Glutamatergic neuron (in vitro differentiated cells): ENCODE data around the gene MAMDC2. TPM values are rescaled to one million over a fixed set of nuclear protein-coding genes. Genes with fewer than 3 reads are reported as not detected.

Source experiments
- DNase-seq: peaks from one replicate; pipeline ENCODE4 v3.0.0; 2022
- H3K27ac Mint-ChIP-seq: one replicate; pipeline ENCODE4 v1.8.0; 2020; ENCODE audit warnings: mild to moderate bottlenecking, mixed read lengths, inconsistent platforms; ENCODE audit not compliant: unreplicated experiment
- H3K27me3 Mint-ChIP-seq: one replicate; pipeline ENCODE4 v1.8.0; 2020; ENCODE audit warnings: mild to moderate bottlenecking, moderate library complexity, mixed read lengths, inconsistent platforms; ENCODE audit not compliant: unreplicated experiment
- H3K36me3 Mint-ChIP-seq: one replicate; pipeline ENCODE4 v1.8.0; 2020; ENCODE audit warnings: mild to moderate bottlenecking, mixed read lengths, inconsistent platforms; ENCODE audit not compliant: unreplicated experiment
- H3K4me1 Mint-ChIP-seq: one replicate; pipeline ENCODE4 v1.8.0; 2020; ENCODE audit warnings: mild to moderate bottlenecking, low read depth, mixed read lengths, inconsistent platforms; ENCODE audit not compliant: unreplicated experiment
- H3K4me3 Mint-ChIP-seq: one replicate; pipeline ENCODE4 v1.8.0; 2020; ENCODE audit warnings: mild to moderate bottlenecking, mixed read lengths, inconsistent platforms; ENCODE audit not compliant: unreplicated experiment
- H3K9me3 Mint-ChIP-seq: one replicate; pipeline ENCODE4 v1.8.0; 2020; ENCODE audit warnings: mild to moderate bottlenecking, moderate library complexity, mixed read lengths, inconsistent platforms; ENCODE audit not compliant: unreplicated experiment
- total RNA-seq: library from RNA; stranded (reverse); fragmentation: NEBNext Ultra II Directional; extraction: Animal tissue kit (Norgen Biotek cat#: 25700); gene quantifications from one replicate; pipeline ENCODE4 v1.2.1, GENCODE V29; 2021; ENCODE audit not compliant: unreplicated experiment
- TF ChIP-seq, protein P1 (sequence below): fragments of 200-600 bp; sonication (generic); IDR thresholded peaks from one replicate; pipeline ENCODE4 v1.5.0; 2021; ENCODE audit not compliant: partially characterized antibody, unreplicated experiment

The MAMDC2 gene
- total RNA-seq, 1 donor from 2014 or later = 0.22 TPM

DNA sequence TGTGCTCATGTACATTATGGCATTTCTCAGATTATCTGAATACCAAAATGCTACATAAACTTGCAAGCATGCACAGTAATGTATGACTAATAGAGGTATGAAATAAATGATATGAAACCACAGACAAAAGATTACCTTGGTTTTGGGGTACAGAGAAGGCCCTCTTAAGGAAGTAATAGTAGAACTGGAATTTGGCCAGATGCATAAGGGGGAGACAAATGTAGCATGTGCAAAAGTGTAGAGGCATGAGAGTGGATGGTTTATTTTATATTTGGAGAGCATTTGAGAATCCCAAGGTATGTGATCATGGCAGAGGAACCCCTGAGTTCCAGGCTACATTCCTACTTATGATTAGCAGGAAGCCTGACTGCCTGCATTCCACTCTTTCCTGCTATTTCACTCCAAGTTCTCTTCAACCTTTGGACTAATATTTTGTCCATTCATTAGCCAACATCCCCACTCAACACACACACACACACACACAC is 74.2 kb downstream of the MAMDC2 start:
- H3K4me3 Mint-ChIP-seq = no peak overlapping the region
- no peak for DNase-seq
- H3K9me3 Mint-ChIP-seq = peaks cover 2% of the 10 kb centered on the region
- H3K27me3 Mint-ChIP-seq = peaks cover 2% of the 10 kb centered on the region
- no peak overlapping the region for H3K27ac Mint-ChIP-seq
- peaks cover 5% of the 10 kb centered on the region for H3K4me1 Mint-ChIP-seq
- no peaks in the 10 kb centered on the region for H3K36me3 Mint-ChIP-seq
- TF ChIP-seq, protein P1, sequence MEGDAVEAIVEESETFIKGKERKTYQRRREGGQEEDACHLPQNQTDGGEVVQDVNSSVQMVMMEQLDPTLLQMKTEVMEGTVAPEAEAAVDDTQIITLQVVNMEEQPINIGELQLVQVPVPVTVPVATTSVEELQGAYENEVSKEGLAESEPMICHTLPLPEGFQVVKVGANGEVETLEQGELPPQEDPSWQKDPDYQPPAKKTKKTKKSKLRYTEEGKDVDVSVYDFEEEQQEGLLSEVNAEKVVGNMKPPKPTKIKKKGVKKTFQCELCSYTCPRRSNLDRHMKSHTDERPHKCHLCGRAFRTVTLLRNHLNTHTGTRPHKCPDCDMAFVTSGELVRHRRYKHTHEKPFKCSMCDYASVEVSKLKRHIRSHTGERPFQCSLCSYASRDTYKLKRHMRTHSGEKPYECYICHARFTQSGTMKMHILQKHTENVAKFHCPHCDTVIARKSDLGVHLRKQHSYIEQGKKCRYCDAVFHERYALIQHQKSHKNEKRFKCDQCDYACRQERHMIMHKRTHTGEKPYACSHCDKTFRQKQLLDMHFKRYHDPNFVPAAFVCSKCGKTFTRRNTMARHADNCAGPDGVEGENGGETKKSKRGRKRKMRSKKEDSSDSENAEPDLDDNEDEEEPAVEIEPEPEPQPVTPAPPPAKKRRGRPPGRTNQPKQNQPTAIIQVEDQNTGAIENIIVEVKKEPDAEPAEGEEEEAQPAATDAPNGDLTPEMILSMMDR = no peak

DNA sequence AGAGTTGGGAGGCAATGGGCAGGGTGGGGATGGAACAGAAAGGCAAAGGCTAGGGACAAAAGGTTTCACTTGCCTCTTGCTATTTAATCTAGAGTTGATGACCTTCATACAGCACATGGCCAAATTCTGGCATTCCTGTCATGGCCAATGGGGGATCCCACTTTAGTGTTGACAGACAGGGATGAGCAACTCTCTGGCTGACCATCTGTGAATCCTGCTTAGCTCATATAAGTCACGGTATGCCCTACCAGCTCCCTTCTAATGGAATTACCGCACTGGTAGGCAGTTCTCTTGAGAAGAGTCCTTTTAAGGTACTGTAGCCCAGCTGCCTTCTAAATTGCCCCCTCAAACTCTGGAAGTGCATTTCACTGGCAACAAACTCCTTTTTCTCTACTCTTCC is 76.1 kb downstream of the MAMDC2 start:
- Mint-ChIP-seq H3K4me1 (peaks cover 5% of the 10 kb centered on the region), H3K36me3 (no peaks in the 10 kb centered on the region), H3K27ac (no peak overlapping the region), H3K9me3 (no peaks in the 10 kb centered on the region), H3K27me3 (no peaks in the 10 kb centered on the region), H3K4me3 (no peak overlapping the region)
- TF ChIP-seq, protein P1 = no peak
- DNase-seq = no peak

DNA sequence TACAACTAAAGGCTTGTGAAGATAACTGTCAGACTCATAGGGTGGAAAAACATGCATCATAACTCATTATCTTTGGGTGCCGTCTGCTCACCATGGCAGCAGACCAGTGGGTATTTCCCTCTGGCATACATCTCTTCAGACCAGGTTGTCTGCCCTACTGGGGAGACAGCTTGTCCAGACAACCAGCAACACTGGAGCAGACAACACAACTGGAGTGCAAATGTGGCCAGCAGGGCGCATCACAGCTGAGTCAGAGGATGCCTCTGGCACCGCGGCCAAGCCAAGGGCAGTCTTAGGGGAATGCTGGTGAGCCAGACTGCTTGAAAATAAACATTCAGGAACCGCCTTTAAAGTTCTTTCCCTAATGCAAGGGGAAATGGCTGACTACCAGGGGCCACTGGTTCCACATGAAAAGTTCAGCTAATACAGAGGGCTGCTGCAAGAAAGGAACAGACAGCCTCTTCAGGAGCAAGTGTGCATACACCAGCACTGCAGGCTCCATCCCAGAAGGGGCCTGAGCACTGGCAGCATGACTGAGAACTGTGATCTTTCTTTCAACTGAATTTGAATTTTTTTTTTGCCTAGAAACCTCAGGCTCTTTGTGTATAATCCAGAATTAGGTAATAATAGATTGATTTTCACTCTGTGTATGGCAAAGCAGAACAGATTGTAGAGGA is 77.3 kb downstream of the MAMDC2 start:
- Mint-ChIP-seq H3K4me1 (peaks cover 5% of the 10 kb centered on the region), H3K4me3 (no peak overlapping the region), H3K36me3 (no peaks in the 10 kb centered on the region), H3K27ac (no peak overlapping the region), H3K27me3 (no peaks in the 10 kb centered on the region), H3K9me3 (no peaks in the 10 kb centered on the region)
- DNase-seq = no peak
- TF ChIP-seq, protein P1 = no peak

DNA sequence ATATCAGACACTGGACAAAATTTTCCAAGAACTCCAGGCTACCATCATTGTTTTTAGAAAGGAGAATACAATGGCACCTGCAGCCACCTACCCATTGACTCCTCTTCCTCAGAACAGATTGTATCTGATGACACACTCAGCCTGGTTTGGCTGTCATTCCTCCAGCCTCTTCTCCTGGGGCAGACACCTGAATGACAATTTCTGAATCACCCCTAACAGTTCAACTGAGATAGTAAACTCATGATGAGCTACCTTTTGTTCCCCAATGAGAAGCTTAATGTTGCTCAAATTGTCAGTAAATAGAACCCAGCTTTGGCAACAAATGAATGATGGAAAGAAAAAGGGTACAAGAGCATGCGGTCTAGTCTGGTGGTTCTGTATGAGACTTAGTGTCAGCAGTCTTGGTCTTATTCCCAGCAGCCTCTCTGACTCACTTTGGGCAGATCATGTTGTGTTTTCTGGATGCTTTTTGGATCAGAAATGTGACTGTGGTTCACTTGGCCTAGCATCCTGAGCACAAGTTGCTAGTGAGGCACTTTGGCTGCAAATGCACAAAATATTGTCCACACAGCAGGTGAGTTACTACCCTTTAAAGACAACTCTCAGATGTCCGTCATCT is 78.3 kb downstream of the MAMDC2 start:
- Mint-ChIP-seq H3K27me3 (no peaks in the 10 kb centered on the region), H3K27ac (no peak overlapping the region)
- TF ChIP-seq, protein P1 = no peak

GRCh38 chr9:70123695-70124094 is 80.0 kb downstream of the MAMDC2 start:
- no peak for DNase-seq
- Mint-ChIP-seq H3K4me1 (peaks cover 3% of the 10 kb centered on the region), H3K27ac (no peak overlapping the region), H3K9me3 (no peaks in the 10 kb centered on the region), H3K27me3 (no peaks in the 10 kb centered on the region), H3K36me3 (no peaks in the 10 kb centered on the region), H3K4me3 (no peak overlapping the region)
- TF ChIP-seq, protein P1 = no peak

More for the DNA sequence above, 78.3 kb downstream of the MAMDC2 start:
- Mint-ChIP-seq H3K9me3 (no peaks in the 10 kb centered on the region), H3K4me3 (no peak overlapping the region), H3K36me3 (no peaks in the 10 kb centered on the region), H3K4me1 (peaks cover 5% of the 10 kb centered on the region)
- DNase-seq = no peak
